ENCODE results near the gene RIBC1.
"Not testable (repeated sequence)": the region's sequence is repeated elsewhere in the genome, so short reads cannot be mapped to it uniquely, and the experiment has no call there.

The RIBC1 gene

GRCh38 chrX:53422861-53423306 is at the start of gene RIBC1:
TSS of gene RIBC1 (plus strand) at chrX:53422873. CDS start at chrX:53426277, 3,404 bp downstream.
- no peak for DNase-seq

GRCh38 chrX:53373307-53373706 is 49.4 kb upstream of the RIBC1 start:
- no peak for DNase-seq

GRCh38 chrX:53374222-53374820 is 48.4 kb upstream of the RIBC1 start:
- no peak for DNase-seq

- DNase-seq, result no peak
Measured at GRCh38 chrX:53374923-53375322, 47.8 kb upstream of the RIBC1 start.

GRCh38 chrX:53376888-53377287 is 45.8 kb upstream of the RIBC1 start:
- DNase-seq, result no peak

GRCh38 chrX:53377464-53377863 is 45.2 kb upstream of the RIBC1 start:
- no peak for DNase-seq

GRCh38 chrX:53379008-53379710 is 43.5 kb upstream of the RIBC1 start:
- DNase-seq, result no peak

GRCh38 chrX:53379747-53380146 is 42.9 kb upstream of the RIBC1 start:
- no peak for DNase-seq

GRCh38 chrX:53383376-53384076 is 39.1 kb upstream of the RIBC1 start:
- no peak for DNase-seq

GRCh38 chrX:53395605-53396298 is 26.9 kb upstream of the RIBC1 start:
- no peak for DNase-seq

GRCh38 chrX:53398216-53398615 is 24.5 kb upstream of the RIBC1 start:
- no peak for DNase-seq

- no peak for DNase-seq
Measured at GRCh38 chrX:53403535-53403934, 19.1 kb upstream of the RIBC1 start.

GRCh38 chrX:53412446-53412845 is 10.2 kb upstream of the RIBC1 start:
- no peak for DNase-seq

- not testable (repeated sequence) for DNase-seq
Measured at GRCh38 chrX:53420351-53420750, 2.3 kb upstream of the RIBC1 start.

GRCh38 chrX:53421125-53421524 is 1.5 kb upstream of the RIBC1 start:
- DNase-seq, result no peak

- no peak for DNase-seq
Measured at GRCh38 chrX:53421772-53422085, 944 bp upstream of the RIBC1 start.

GRCh38 chrX:53422086-53422860 is 400 bp upstream of the RIBC1 start, which contains the start of gene SMC1A:
TSS of gene SMC1A (minus strand) at chrX:53422654. CDS start at chrX:53422600, 54 bp downstream.
- peak; percentile 96 for DNase-seq

GRCh38 chrX:53429755-53430154 is 7.1 kb downstream of the RIBC1 start:
- no peak for DNase-seq

- no peak for DNase-seq
Measured at GRCh38 chrX:53430231-53430630, 7.6 kb downstream of the RIBC1 start.

- DNase-seq, result peak; percentile 92
Measured at GRCh38 chrX:53433651-53434639, 11.3 kb downstream of the RIBC1 start, which contains the start of gene HSD17B10. TSS of gene HSD17B10 (minus strand) at chrX:53434370. CDS start at chrX:53434345, 25 bp downstream.

- peak; percentile 70 for DNase-seq
Measured at GRCh38 chrX:53435997-53436396, 13.3 kb downstream of the RIBC1 start.

All from activated CD4-positive, alpha-beta T cell treated with anti-CD3 and anti-CD28 coated beads for 48 hours (primary cell).